GM19468 (cell line): ENCODE data around the gene RELCH.

Experiments
- ATAC-seq: cut with Tn5 transposase; IDR thresholded peaks from one replicate; pipeline ENCODE4 v1.9.1; 2021; ENCODE audit warnings: mild to moderate bottlenecking, moderate library complexity, moderate number of reproducible peaks; ENCODE audit not compliant: unreplicated experiment; ENCODE audit errors: extremely low read depth

RELCH gene

DNA sequence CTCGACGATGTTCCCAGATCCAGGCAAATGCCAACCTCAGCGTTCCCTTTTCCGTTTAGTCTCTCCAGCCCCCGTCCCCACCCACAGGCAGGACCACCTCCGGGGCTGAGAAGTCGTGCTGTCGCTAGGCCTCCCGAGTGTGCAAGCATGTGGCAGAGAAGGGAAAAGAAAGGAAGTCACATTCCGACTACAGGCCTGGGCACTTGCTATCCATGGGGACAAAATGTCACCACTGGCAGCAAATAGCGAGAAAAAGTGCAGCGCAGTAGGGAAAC, 619 bp upstream of the RELCH start:
- ATAC-seq = peak; percentile 1

- ATAC-seq = no peak
Measured at GRCh38 chr18:62187543-62188510, 772 bp downstream of the RELCH start.

DNA sequence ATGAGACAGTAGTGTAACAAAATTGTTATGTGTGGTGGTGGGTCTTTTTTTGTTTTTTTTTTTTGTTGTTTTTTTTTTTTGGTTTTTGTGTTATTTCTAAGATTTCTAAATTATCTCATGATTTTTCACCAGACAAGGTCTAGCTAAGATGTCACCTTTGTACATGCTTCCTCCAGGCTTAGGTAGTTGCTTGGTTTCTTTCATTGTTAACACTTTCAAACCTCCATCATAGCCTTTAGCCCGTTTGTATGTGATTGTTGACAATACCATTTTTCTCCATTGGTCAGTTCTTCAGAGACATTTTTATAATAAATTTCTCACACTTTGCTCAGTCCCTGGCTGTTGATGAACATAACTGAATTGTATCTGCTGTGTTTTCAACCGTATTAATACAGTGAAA, 2.2 kb downstream of the RELCH start:
- ATAC-seq = no peak

GRCh38 chr18:62196079-62196478, 9.0 kb downstream of the RELCH start:
- ATAC-seq = no peak

GRCh38 chr18:62196980-62197379, 9.9 kb downstream of the RELCH start:
- ATAC-seq = no peak

DNA sequence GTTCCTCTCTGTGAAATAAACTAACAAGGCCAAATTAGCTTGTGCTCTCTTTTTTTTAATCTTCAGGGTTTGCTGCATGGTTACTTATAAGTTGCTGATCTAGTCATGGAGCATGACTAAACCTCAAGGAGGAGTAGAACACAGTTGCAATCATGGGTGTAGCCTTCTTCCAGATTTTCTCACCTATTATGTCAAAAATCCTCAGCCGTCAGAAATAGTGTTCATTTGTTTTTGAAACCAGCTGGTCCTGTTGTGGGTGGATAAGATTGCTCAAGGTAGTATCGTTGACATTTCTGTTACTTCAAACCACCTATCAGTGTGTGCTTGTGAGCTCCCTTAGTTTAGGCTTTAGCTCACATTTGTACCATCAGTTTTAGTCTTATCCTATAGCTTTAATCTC, 11.2 kb downstream of the RELCH start:
- no peak for ATAC-seq

GRCh38 chr18:62199629-62200028, 12.6 kb downstream of the RELCH start:
- no peak for ATAC-seq

DNA sequence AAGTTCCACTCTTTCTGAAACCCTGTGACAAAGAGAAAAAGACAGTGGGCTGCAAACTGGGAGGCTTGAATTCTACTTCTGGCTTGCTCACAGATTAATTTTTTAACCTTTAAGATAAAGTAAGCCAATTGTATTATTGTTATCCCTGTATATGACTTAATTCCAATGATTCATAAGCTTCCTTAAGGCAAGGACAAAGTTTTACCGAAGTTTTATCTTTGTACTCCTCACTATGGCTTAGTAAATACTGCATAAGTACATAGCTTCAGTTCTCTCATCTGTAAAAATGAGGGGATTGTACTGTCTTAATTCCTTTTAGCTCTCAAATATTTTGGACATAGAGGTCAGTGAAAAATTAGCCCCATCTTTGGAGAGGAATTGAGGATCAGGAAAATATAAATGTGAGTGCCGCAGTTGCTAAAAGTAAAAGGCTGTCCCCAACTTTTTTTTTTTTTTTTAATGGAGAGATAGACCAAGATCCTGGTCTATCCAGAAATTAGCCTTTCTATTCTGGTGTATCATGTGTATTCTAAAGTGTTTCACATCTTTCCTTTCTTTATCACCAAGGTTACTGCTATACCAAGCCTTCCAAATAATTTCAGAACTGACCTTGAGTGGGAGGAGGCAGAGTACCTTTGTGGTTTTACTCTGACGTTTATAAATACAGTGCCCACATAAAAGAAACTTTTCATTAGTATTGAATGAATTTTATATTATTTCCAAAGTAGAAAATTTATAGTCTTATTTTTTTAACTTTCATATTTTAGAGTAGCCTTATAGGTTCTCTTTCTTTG, 13.3 kb downstream of the RELCH start:
- no peak for ATAC-seq

DNA sequence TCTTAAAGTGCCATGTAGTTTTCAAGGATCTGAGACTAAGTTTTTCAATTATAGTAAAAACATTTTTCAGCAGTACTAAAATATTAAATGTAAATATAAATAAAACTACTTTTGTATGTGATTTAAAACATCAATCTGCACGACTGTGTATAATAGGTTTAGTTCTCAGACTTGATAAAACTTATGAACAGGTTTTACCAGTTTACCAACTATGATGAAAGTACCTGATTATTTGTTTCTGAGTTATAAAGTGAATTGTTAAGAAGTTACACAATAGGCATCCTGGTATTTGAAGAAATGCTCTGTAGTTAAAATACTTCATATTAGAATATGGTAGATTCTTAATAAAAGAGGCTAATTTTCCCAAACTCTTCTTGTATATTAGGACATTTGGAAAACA, 14.8 kb downstream of the RELCH start:
- no peak for ATAC-seq

GRCh38 chr18:62205824-62206223, 18.8 kb downstream of the RELCH start:
- no peak for ATAC-seq

DNA sequence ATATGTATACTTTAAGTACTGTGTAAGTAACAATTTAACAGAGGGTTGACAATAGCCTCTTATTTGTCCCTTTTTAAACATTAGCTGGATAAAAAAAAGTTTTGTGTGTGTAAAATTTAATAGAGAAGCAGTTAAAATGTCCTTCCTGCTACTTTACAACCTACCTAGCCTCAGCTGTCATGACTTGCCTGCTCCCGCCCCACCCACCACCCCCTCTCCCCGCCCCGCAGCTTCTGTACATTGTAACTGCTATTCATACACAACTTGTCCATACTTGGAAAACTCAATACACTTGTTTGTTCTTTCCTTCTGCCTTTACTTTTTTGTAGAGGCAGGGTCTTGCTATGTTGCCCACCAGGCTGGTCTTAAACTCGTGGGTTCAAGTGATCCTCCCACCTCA, 19.5 kb downstream of the RELCH start:
- ATAC-seq = no peak

- no peak for ATAC-seq
Measured at GRCh38 chr18:62209046-62209445, 22.0 kb downstream of the RELCH start.

DNA sequence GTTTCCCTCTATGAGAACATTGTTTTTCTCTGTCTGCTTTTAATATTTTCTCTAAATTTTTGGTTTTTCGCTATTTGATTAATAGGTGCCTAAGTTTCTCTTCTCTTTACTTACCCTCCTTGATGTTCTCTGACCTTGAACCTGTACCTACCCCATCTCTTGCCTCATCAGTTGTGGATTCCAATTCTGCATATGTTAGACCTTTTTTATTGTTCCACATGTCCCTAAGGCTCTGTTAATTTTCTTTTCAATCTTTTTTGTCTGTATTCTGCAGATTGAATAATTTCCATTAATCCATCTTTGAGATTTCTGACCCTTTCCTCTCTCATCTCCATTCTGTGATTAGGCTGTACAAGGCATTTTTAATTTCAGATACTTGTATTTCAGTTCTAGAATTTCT, 23.1 kb downstream of the RELCH start:
- no peak for ATAC-seq

GRCh38 chr18:62211325-62211828, 24.3 kb downstream of the RELCH start:
- no peak for ATAC-seq

DNA sequence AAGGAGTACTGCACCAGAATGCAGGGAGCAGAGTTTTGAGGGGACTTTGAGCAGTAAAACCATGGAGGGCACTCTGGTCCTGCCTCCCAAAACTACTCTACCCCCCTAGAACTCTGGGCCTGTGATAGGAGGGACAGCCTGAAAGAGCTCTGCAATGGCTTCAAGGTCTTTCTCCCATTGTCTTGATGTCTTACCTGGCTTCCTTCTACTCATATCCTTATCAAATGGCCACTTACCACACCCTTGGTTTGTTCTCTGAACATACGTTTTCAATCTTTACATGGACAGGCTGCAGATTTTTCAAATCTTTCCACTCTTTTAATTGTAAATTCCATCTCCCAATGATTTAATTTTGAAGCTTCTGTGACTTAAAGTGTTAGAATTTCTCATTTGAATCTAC, 27.7 kb downstream of the RELCH start:
- no peak for ATAC-seq

- no peak for ATAC-seq
Measured at GRCh38 chr18:62224229-62224628, 37.2 kb downstream of the RELCH start.

GRCh38 chr18:62226047-62226446, 39.0 kb downstream of the RELCH start:
- no peak for ATAC-seq

GRCh38 chr18:62236252-62236651, 49.2 kb downstream of the RELCH start:
- ATAC-seq = no peak

DNA sequence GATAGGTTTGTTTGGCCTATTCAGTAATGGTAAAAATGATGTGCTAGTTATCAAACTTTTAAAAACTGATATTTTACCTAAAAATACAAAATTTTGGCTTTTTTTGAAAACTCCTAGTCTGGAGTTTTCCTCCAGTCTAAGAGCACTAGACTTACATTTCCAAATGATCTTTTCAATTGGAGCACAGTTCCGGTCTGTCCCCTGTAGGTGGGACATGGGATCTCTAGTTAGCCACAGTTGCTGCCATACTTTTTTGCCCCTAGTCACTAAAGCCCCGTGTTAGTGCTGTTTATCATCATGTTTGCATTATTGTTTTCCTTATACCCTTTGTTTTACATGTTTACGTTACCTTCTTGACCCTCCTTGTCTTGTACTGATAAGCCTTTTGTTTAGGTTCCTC, 52.4 kb downstream of the RELCH start:
- ATAC-seq = no peak

- no peak for ATAC-seq
Measured at GRCh38 chr18:62242955-62243354, 55.9 kb downstream of the RELCH start.

DNA sequence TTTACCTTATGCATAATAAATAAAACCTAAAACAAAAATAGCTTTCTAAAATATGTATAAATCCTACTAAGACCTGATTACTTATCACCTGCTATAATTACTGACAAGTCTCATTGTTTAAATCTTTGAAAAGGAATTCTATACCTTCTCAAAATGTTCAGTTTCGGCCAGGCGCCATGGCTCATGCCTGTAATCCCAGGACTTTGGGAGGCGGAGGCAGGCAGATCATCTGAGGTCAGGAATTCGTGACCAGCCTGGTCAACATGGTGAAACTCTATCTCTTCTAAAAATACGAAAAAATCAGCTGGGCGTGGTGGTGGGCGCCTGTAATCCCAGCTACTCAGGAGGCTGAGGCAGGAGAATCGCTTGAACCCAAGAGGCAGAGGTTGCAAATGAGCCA, 58.1 kb downstream of the RELCH start:
- no peak for ATAC-seq
